H1 (cell line): ENCODE results near the gene TECPR2. TPM values are rescaled to one million over a fixed set of nuclear protein-coding genes. Genes with fewer than 3 reads are reported as not detected.

ENCODE experiments used
- ASH2L ChIP-seq: fragments of 200-600, 300-600 bp; sonication (generic); IDR thresholded peaks from one replicate; pipeline ENCODE4 v1.7.1; 2017; ENCODE audit warnings: low read length
- KDM4A ChIP-seq: IDR thresholded peaks from one replicate; pipeline ENCODE4 v1.7.1; 2012; ENCODE audit warnings: low read depth, mild to moderate bottlenecking, moderate library complexity, low read length, inconsistent platforms; ENCODE audit not compliant: severe bottlenecking
- MAX ChIP-seq: IDR thresholded peaks from 2 replicates; pipeline ENCODE4 v1.6.1; 2012; ENCODE audit warnings: inconsistent platforms
- RBBP5 ChIP-seq: IDR thresholded peaks from 2 replicates; pipeline ENCODE4 v1.7.1; 2012; ENCODE audit warnings: low read depth, mild to moderate bottlenecking, inconsistent platforms, low read length, moderate library complexity, borderline replicate concordance
- RNF2 ChIP-seq: fragments of 200-900, 300-1000 bp; sonication (generic); IDR thresholded peaks from 2 replicates; pipeline ENCODE4 v1.7.1; 2016; ENCODE audit warnings: borderline replicate concordance, low read depth, mild to moderate bottlenecking, antibody characterized with exemption, low read length; ENCODE audit not compliant: poor library complexity, severe bottlenecking; ENCODE audit errors: missing control alignments
- SP4 ChIP-seq: IDR thresholded peaks from 2 replicates; pipeline ENCODE4 v1.6.1; 2012; ENCODE audit warnings: low read length, inconsistent platforms
- polyA plus RNA-seq, 7 experiments: library from polyadenylated mRNA; depleted of rRNA in 3 of 7; stranded (reverse) in 5 of 7; unstranded in 2 of 7; fragments of >200 nt in 5 of 7; fragments of 200-250 nt in 2 of 7; gene quantifications; 1 replicate in 5 of 7; 2 replicates in 1 of 7; 4 replicates in 1 of 7; pipeline versions ENCODE4 v1.2.1 to v1.2.3, GENCODE V29; 2011 to 2013; ENCODE audit warnings: missing spikeins in 2 of 7, mixed read lengths in 2 of 7
- total RNA-seq: library from RNA; stranded (reverse); fragmentation: NEBNext Ultra II Directional; extraction: Animal tissue kit (Norgen Biotek cat#: 25700); gene quantifications from 2 replicates; pipeline ENCODE4 v1.2.1, GENCODE V29; 2021

Gene TECPR2
- total and polyA plus RNA-seq, 2 of the 8 experiments (the other 6 are each of a cell fraction or from before 2014, with no cell fraction given) = 6.8 to 19.4 TPM

- TF ChIP-seq RBBP5 (peak; percentile 66; the same call in 1 of the 2 replicates), ASH2L (peak; percentile 44), MAX (0 out of 2 replicates have a peak, but pooled peaks have one; percentile 11), KDM4A (peak; percentile 82), RNF2 (no peak), SP4 (0 out of 2 replicates have a peak, but pooled peaks have one; percentile 10)
Observed at GRCh38 chr14:102509746-102510615, 147.2 kb downstream of the TECPR2 start, which contains the start of gene ANKRD9 (continued).
